GM12892 (cell line): ENCODE data around the gene FNDC1.

Source experiments
- DNase-seq: peaks from one replicate; pipeline ENCODE4 v3.0.0; 2011; ENCODE audit not compliant: insufficient read length
- FAIRE-seq: peaks from 2 replicates; lab custom pipeline; 2011; peaks lifted over from hg19 to GRCh38; lab: Jason Lieb, UNC
- POLR2A ChIP-seq: IDR thresholded peaks from 2 replicates; pipeline ENCODE4 v1.6.1; 2011; ENCODE audit warnings: low read depth, low read length, control low read depth
- POLR2AphosphoS5 ChIP-seq: IDR thresholded peaks from 2 replicates; pipeline ENCODE4 v1.6.1; 2011; ENCODE audit warnings: low read depth, low read length, control low read depth
- TAF1 ChIP-seq: IDR thresholded peaks from 2 replicates; pipeline ENCODE4 v1.6.1; 2011; ENCODE audit warnings: low read depth, mild to moderate bottlenecking, control low read depth, low read length, borderline replicate concordance

FNDC1 gene

GRCh38 chr6:159217595-159218275 is 48.5 kb downstream of the FNDC1 start:
- FAIRE-seq, result peak; percentile 87
- peak; percentile 52 for DNase-seq
- TF ChIP-seq TAF1, result no peak
- no peak for TF ChIP-seq POLR2AphosphoS5
- TF ChIP-seq POLR2A, result no peak

- FAIRE-seq (no peak), DNase-seq (no peak)
- TF ChIP-seq TAF1 (no peak), POLR2A (no peak), POLR2AphosphoS5 (no peak)
These were observed 50.9 kb downstream of the FNDC1 start for GRCh38 chr6:159220093-159220492.

GRCh38 chr6:159221486-159222170 is 52.4 kb downstream of the FNDC1 start:
- FAIRE-seq (no peak), DNase-seq (no peak)
- TF ChIP-seq POLR2A (no peak), POLR2AphosphoS5 (no peak), TAF1 (no peak)

GRCh38 chr6:159224452-159224851 is 55.3 kb downstream of the FNDC1 start:
- FAIRE-seq, result no peak
- TF ChIP-seq TAF1 (no peak), POLR2A (no peak)
- no peak for DNase-seq

GRCh38 chr6:159229651-159230051 is 60.5 kb downstream of the FNDC1 start:
- TF ChIP-seq POLR2A (no peak), TAF1 (no peak), POLR2AphosphoS5 (no peak)
- DNase-seq (no peak), FAIRE-seq (no peak)

- DNase-seq (no peak), FAIRE-seq (no peak)
- TF ChIP-seq POLR2A (no peak), TAF1 (no peak), POLR2AphosphoS5 (no peak)
These were observed 63.0 kb downstream of the FNDC1 start for GRCh38 chr6:159232106-159232645.

- DNase-seq, result no peak
- no peak for TF ChIP-seq TAF1
- TF ChIP-seq POLR2AphosphoS5, result no peak
- no peak for TF ChIP-seq POLR2A
- no peak for FAIRE-seq
These were observed 63.6 kb downstream of the FNDC1 start for GRCh38 chr6:159232751-159233150.

GRCh38 chr6:159233365-159234101 is 64.3 kb downstream of the FNDC1 start:
- DNase-seq, result no peak
- no peak for TF ChIP-seq TAF1
- no peak for TF ChIP-seq POLR2A
- no peak for TF ChIP-seq POLR2AphosphoS5

GRCh38 chr6:159234102-159234553 is 64.9 kb downstream of the FNDC1 start:
- DNase-seq, result no peak
- TF ChIP-seq POLR2A (no peak), POLR2AphosphoS5 (no peak), TAF1 (no peak)
- no peak for FAIRE-seq

More at GRCh38 chr6:159233365-159234101, 64.3 kb downstream of the FNDC1 start:
- no peak for FAIRE-seq

GRCh38 chr6:159238920-159239558 is 69.8 kb downstream of the FNDC1 start:
- no peak for TF ChIP-seq POLR2AphosphoS5
- TF ChIP-seq TAF1, result no peak
- TF ChIP-seq POLR2A, result no peak
- DNase-seq (no peak), FAIRE-seq (no peak)

GRCh38 chr6:159249128-159249527 is 79.9 kb downstream of the FNDC1 start:
- DNase-seq (no peak), FAIRE-seq (no peak)
- TF ChIP-seq POLR2AphosphoS5 (no peak), TAF1 (no peak), POLR2A (no peak)

- TF ChIP-seq POLR2AphosphoS5, result no peak
- TF ChIP-seq TAF1, result no peak
- TF ChIP-seq POLR2A, result no peak
- no peak for FAIRE-seq
- DNase-seq, result no peak
These were observed 80.6 kb downstream of the FNDC1 start for GRCh38 chr6:159249752-159250151.
